Testis (tissue), 3 donors: ENCODE measurements around the gene NR6A1. TPM values are rescaled to one million over a fixed set of nuclear protein-coding genes. Genes with fewer than 3 reads are reported as not detected.

Experiments
- DNase-seq: peaks from one replicate; pipeline ENCODE4 v3.0.0-alpha.2; 2019
- H3K27ac ChIP-seq, 2 donors: fragments of 200-600 bp; sonication (generic); one replicate each; pipeline ENCODE4 v1.5.1; 2019
- H3K27me3 ChIP-seq: fragments of 200-600 bp; sonication (generic); one replicate; pipeline ENCODE4 v1.5.1; 2019
- H3K36me3 ChIP-seq: fragments of 200-600 bp; sonication (generic); one replicate; pipeline ENCODE4 v1.5.1; 2017; ENCODE audit warnings: low read depth; ENCODE audit errors: missing control alignments
- H3K4me1 ChIP-seq: fragments of 200-600 bp; sonication (generic); one replicate; pipeline ENCODE4 v1.5.1; 2019
- H3K4me3 ChIP-seq, 2 donors: fragments of 200-600 bp; sonication (generic); one replicate each; pipeline ENCODE4 v1.5.1; 2017 to 2019
- H3K9me3 ChIP-seq: fragments of 200-600 bp; sonication (generic); one replicate; pipeline ENCODE4 v1.5.1; 2017
- POLR2A ChIP-seq: fragments of 450-650 bp; IDR thresholded peaks from one replicate; pipeline ENCODE4 v1.6.1; 2017; ENCODE audit warnings: antibody characterized with exemption, mild to moderate bottlenecking, moderate library complexity
- WGBS, 2 donors: methylation state at CpG; one replicate each; pipeline ENCODE4 v1.1.5; 2018; 5-methylcytosine and 5-hydroxymethylcytosine counted together
- intact Hi-C: fragments of 100-400 bp; cut with DNase I; formaldehyde crosslinking; loops from one replicate; pipeline ENCODE4 v1.15.1; 2023; ENCODE audit warnings: low total_unique reads
- polyA plus RNA-seq: library from polyadenylated mRNA; stranded (reverse); fragments of 350-450 nt; fragmentation: Illumina TruSeq; extraction: RNeasy Lipid Tissue Mini Kit (QIAGEN cat#74804); gene quantifications from one replicate; pipeline ENCODE4 v1.2.3, GENCODE V29; 2014; ENCODE audit warnings: low read depth, low replicate concordance; ENCODE audit not compliant: insufficient read depth
- total RNA-seq, 2 donors: library from RNA; depleted of rRNA; stranded (reverse); fragments of >200 nt; gene quantifications; one replicate each; pipeline ENCODE4 v1.2.3, GENCODE V29; 2016
- TF ChIP-seq, protein P1 (sequence below), 3 experiments: fragments of 450-650 bp in 2 of 3; fragments of 200-600 bp in 1 of 3; sonication (generic) in 1 of 3; IDR thresholded peaks; one replicate each; pipeline ENCODE4 v1.5.1; 2016 to 2019; ENCODE audit warnings: antibody characterized with exemption in 3 of 3, mild to moderate bottlenecking in 2 of 3, moderate library complexity in 1 of 3

The NR6A1 gene
- total and polyA plus RNA-seq, 3 donors from 2014 or later, result 54.6 to 100 (median 92.1) TPM

DNA sequence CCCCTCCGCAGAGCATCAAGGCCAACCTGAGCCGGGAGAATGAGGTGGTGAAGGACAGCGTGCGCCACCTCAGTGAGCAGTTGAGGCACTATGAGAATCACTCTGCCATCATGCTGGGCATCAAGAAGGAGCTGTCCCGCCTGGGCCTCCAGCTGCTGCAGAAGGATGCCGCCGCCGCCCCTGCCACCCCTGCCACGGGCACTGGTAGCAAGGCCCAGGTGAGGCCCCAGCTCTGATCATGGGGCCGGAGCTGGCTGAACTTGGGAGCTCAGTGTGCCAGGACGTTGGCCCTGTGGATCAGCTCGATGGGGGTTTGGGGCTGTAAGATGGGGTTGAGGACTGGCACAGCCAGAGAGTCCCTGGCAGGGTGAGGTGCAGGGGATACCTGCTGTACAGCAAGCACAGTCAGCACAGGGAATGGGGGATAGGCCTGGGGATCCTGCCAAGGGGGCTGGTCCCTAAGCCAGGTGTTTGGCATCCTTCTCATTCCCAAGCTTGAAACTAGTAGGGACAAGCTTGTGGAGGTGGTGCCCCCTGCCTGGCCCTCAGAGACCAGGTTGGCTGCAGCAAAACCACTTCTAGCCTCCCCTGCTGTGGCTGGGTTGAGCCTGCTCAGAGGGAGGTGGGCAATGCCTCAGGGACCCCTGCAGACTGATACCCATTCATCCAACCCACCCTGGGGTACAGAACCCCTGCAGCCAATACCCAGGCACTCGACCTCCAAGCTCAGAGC lies 28.3 kb upstream of the NR6A1 start:
- Histone ChIP-seq H3K9me3 (no peaks in the 10 kb centered on the region), H3K4me1 (peaks cover 6% of the 10 kb centered on the region), H3K4me3 (no peak overlapping the region), H3K27ac (no peak overlapping the region), H3K27me3 (no peaks in the 10 kb centered on the region), H3K36me3 (no peaks in the 10 kb centered on the region)
- no peak for DNase-seq
- intact Hi-C loops, result no loop called here
- no peak for TF ChIP-seq POLR2A
- TF ChIP-seq, protein P1, sequence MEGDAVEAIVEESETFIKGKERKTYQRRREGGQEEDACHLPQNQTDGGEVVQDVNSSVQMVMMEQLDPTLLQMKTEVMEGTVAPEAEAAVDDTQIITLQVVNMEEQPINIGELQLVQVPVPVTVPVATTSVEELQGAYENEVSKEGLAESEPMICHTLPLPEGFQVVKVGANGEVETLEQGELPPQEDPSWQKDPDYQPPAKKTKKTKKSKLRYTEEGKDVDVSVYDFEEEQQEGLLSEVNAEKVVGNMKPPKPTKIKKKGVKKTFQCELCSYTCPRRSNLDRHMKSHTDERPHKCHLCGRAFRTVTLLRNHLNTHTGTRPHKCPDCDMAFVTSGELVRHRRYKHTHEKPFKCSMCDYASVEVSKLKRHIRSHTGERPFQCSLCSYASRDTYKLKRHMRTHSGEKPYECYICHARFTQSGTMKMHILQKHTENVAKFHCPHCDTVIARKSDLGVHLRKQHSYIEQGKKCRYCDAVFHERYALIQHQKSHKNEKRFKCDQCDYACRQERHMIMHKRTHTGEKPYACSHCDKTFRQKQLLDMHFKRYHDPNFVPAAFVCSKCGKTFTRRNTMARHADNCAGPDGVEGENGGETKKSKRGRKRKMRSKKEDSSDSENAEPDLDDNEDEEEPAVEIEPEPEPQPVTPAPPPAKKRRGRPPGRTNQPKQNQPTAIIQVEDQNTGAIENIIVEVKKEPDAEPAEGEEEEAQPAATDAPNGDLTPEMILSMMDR (IDR thresholded peaks at IDR 0.05), result no peak
- WGBS, 2 donors, result 82 to 90% methylated on average over 2 to 13 of the region's 13 CpGs

DNA sequence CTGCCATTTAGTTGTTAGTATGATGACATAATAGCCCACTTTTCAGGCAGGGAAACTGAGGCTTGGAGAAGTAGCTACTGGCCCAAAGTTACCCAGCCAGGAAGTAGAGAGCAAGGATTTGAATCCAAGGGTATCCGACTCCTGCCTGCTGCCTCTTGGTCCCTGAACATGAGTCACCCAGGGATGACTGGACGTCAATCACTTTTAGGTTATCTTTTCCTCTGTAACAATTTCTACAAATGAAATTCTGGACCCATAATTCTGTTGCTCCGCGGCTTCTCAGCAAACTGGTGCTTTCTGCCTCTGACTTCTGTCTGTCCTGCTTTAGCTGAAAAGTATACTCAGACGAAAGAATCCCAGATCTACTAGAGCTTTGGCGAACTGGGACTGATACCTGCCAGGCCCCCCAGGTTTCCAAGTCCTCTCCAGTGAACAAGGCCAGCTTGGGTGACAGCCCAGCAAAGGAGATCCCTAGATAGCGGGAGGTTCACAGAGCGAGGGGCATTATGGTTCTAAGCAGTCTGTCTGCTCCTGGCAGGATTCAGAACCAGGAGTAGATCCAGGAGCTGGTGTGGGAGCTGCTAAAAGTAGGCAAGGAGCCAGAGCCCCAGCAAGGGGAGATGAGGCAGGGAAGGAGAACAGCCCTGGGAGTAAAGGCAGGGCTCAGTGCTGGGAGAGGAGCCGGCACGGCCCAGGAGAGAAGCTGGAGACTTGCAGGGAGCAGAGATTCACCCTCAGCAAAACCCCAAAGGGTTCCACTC lies 26.4 kb upstream of the NR6A1 start:
- Histone ChIP-seq H3K4me1 (peaks cover 6% of the 10 kb centered on the region), H3K27me3 (no peaks in the 10 kb centered on the region), H3K27ac (no peak overlapping the region), H3K9me3 (no peaks in the 10 kb centered on the region), H3K4me3 (no peak overlapping the region), H3K36me3 (no peaks in the 10 kb centered on the region)
- no peak for TF ChIP-seq POLR2A
- TF ChIP-seq, protein P1 (IDR thresholded peaks at IDR 0.05), result no peak
- intact Hi-C loops, result no loop called here
- WGBS, 2 donors, result 40 to 58% methylated on average over 10 of the region's 10 CpGs
- peak; percentile 40 for DNase-seq

- no peak overlapping the region for H3K27ac ChIP-seq
- WGBS, 2 donors, result 64 to 90% methylated on average over 9 of the region's 9 CpGs
Observed at GRCh38 chr9:124795881-124796431, 24.8 kb upstream of the NR6A1 start.

DNA sequence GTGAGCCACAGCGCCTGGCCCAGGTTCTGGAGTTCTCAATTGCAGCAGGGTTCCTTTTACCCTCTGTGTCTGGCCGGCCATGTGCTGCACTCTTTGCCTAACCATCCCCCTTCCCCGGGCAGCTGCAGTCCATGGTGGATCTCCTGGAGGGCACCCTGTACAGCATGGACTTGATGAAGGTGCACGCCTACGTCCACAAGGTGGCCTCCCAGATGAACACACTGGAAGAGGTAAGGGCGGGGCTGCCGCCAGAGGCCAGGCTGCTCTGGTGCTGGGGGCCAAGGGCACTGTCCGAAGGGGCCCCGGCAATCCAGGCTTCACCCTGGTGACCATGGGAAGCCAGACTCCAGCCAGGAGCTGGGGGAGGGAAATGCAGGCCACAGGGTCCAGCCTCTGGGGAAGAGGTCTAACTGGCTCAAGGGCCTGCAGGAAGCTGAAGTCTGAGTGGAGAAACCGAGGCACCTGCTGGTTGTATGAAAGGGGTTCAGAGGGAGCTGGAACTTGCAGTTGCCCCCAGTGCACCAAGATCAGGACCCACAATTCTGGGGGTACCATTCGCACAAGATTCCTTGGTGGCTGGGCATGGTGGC lies 23.9 kb upstream of the NR6A1 start:
- no peaks in the 10 kb centered on the region for H3K27me3 ChIP-seq
- no peak overlapping the region for H3K27ac ChIP-seq
- no peaks in the 10 kb centered on the region for H3K36me3 ChIP-seq
- TF ChIP-seq, protein P1 (IDR thresholded peaks at IDR 0.05), result no peak
- no peak for TF ChIP-seq POLR2A
- H3K4me1 ChIP-seq, result peaks cover 6% of the 10 kb centered on the region
- no peak overlapping the region for H3K4me3 ChIP-seq
- H3K9me3 ChIP-seq, result no peaks in the 10 kb centered on the region
- DNase-seq, result no peak
- intact Hi-C loops, result no loop called here
- 84 to 91% methylated on average over 4 to 11 of the region's 11 CpGs for WGBS, 2 donors

More at GRCh38 chr9:124795881-124796431, 24.8 kb upstream of the NR6A1 start:
- TF ChIP-seq, protein P1 (IDR thresholded peaks at IDR 0.05), result no peak
- TF ChIP-seq POLR2A, result no peak
- DNase-seq, result no peak
- Histone ChIP-seq H3K9me3 (no peaks in the 10 kb centered on the region), H3K27me3 (no peaks in the 10 kb centered on the region), H3K36me3 (no peaks in the 10 kb centered on the region), H3K4me3 (no peak overlapping the region), H3K4me1 (peaks cover 6% of the 10 kb centered on the region)
- intact Hi-C loops, result no loop called here
